Fibroblast of lung (primary cell): Measurements from ENCODE around the gene PTGS1.

Experiments
- EZH2 ChIP-seq: IDR thresholded peaks from 2 replicates; pipeline ENCODE4 v1.5.1; 2012; ENCODE audit warnings: low read length, control low read depth, mild to moderate bottlenecking; ENCODE audit errors: missing control alignments
- TF ChIP-seq, protein P1 (sequence below), 2 donors: IDR thresholded peaks in 1 of 2; conservative IDR thresholded peaks in 1 of 2; 1 replicate in 1 of 2; 2 replicates in 1 of 2; pipeline ENCODE4 v1.5.1; 2011 to 2012; ENCODE audit warnings: low read length in 2 of 2, control low read depth in 1 of 2, inconsistent platforms in 1 of 2, low read depth in 1 of 2, mild to moderate bottlenecking in 1 of 2

- TF ChIP-seq, protein P1, sequence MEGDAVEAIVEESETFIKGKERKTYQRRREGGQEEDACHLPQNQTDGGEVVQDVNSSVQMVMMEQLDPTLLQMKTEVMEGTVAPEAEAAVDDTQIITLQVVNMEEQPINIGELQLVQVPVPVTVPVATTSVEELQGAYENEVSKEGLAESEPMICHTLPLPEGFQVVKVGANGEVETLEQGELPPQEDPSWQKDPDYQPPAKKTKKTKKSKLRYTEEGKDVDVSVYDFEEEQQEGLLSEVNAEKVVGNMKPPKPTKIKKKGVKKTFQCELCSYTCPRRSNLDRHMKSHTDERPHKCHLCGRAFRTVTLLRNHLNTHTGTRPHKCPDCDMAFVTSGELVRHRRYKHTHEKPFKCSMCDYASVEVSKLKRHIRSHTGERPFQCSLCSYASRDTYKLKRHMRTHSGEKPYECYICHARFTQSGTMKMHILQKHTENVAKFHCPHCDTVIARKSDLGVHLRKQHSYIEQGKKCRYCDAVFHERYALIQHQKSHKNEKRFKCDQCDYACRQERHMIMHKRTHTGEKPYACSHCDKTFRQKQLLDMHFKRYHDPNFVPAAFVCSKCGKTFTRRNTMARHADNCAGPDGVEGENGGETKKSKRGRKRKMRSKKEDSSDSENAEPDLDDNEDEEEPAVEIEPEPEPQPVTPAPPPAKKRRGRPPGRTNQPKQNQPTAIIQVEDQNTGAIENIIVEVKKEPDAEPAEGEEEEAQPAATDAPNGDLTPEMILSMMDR (conservative IDR thresholded peaks at IDR 0.05 in 1 of 2, IDR thresholded peaks at IDR 0.05 in 1 of 2; ENCODE audit: low read depth in 1 of 2, low read length in 2 of 2), result no peak
- TF ChIP-seq EZH2, result no peak
Measured at GRCh38 chr9:122331523-122331927, 39.3 kb upstream of the PTGS1 start.
